ENCODE results near the gene INAFM1. TPM values are rescaled to one million over a fixed set of nuclear protein-coding genes. Genes with fewer than 3 reads are reported as not detected.
A peak's percentile ranks its signal among the peaks of the same experiment; 100 is the strongest.
"Not testable (repeated sequence)": the region's sequence is repeated elsewhere in the genome, so short reads cannot be mapped to it uniquely, and the experiment has no call there.

INAFM1 gene
- total RNA-seq, 1 donor from 2014 or later = 65.0 TPM

DNA sequence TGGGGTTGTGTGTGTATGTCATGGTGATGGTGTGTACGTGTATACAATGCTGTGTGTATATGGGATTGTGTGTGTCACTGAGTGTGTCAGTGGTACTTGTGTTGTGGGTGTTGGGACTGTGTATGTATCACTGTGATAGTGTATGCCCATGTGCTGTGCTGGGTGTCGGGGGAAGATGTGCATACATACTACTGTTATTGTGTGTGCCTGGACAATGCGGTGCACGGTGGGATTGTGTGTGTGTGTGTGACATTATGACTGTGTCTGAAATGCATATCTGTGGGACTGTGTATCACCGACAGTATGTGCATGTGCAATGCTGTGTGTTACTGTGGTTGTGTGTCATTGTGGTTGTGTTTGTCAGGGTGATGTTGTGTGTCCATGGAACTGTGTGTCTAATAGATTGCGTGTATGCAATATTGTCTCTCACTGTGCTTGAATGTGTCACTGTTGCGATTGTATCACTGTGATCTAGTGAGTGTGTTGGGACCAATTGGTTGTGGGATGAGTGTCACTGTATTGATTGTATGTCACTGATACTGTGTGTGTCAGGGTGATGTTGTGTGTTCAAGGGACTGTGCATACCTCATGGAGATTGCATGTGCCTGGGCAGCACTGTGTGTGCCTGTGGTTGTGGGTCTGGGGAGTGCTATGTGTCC, 32.6 kb upstream of the INAFM1 start:
- no peak overlapping the region for H3K4me3 Mint-ChIP-seq (ENCODE audit: unreplicated experiment)
- peaks cover 4% of the 10 kb centered on the region for H3K36me3 Mint-ChIP-seq (ENCODE audit: unreplicated experiment)
- no peak overlapping the region for H3K27ac Mint-ChIP-seq (ENCODE audit: unreplicated experiment)
- H3K27me3 Mint-ChIP-seq (ENCODE audit: unreplicated experiment) = peaks cover 17% of the 10 kb centered on the region
- TF ChIP-seq, protein P1, sequence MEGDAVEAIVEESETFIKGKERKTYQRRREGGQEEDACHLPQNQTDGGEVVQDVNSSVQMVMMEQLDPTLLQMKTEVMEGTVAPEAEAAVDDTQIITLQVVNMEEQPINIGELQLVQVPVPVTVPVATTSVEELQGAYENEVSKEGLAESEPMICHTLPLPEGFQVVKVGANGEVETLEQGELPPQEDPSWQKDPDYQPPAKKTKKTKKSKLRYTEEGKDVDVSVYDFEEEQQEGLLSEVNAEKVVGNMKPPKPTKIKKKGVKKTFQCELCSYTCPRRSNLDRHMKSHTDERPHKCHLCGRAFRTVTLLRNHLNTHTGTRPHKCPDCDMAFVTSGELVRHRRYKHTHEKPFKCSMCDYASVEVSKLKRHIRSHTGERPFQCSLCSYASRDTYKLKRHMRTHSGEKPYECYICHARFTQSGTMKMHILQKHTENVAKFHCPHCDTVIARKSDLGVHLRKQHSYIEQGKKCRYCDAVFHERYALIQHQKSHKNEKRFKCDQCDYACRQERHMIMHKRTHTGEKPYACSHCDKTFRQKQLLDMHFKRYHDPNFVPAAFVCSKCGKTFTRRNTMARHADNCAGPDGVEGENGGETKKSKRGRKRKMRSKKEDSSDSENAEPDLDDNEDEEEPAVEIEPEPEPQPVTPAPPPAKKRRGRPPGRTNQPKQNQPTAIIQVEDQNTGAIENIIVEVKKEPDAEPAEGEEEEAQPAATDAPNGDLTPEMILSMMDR (IDR thresholded peaks at IDR 0.05; ENCODE audit: partially characterized antibody, unreplicated experiment) = no peak
- DNase-seq = no peak
- peaks cover 15% of the 10 kb centered on the region for H3K4me1 Mint-ChIP-seq (ENCODE audit: low read depth, unreplicated experiment)
- peaks cover 17% of the 10 kb centered on the region for H3K9me3 Mint-ChIP-seq (ENCODE audit: unreplicated experiment)

DNA sequence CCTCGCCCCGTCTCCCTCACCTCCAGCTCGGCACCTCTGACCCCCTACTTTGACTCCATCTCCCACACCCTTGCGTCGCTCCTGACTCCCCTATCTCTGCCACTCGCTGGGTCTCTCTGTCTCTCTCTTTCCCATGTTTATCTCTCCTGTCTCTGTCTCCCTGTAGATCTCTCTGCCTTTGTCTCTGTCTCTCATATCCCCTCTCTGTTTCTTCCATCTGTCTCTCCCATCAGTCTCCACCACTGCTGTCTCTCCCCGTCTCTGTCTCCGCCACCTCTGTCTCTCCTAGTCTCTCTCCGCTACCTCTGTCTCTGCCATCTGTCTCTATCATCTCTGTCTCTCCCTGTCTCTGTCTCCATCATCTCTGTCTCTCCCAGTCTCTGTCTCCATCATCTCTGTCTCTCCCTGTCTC, 31.3 kb upstream of the INAFM1 start:
- peaks cover 15% of the 10 kb centered on the region for H3K4me1 Mint-ChIP-seq (ENCODE audit: low read depth, unreplicated experiment)
- peak overlapping the region; percentile 94 for H3K4me3 Mint-ChIP-seq (ENCODE audit: unreplicated experiment)
- H3K27me3 Mint-ChIP-seq (ENCODE audit: unreplicated experiment) = peaks cover 19% of the 10 kb centered on the region
- peaks cover 4% of the 10 kb centered on the region for H3K36me3 Mint-ChIP-seq (ENCODE audit: unreplicated experiment)
- H3K9me3 Mint-ChIP-seq (ENCODE audit: unreplicated experiment) = peaks cover 20% of the 10 kb centered on the region
- peak overlapping the region; percentile 98 for H3K27ac Mint-ChIP-seq (ENCODE audit: unreplicated experiment)
- no peak for DNase-seq
- TF ChIP-seq, protein P1 (IDR thresholded peaks at IDR 0.05; ENCODE audit: partially characterized antibody, unreplicated experiment) = no peak

DNA sequence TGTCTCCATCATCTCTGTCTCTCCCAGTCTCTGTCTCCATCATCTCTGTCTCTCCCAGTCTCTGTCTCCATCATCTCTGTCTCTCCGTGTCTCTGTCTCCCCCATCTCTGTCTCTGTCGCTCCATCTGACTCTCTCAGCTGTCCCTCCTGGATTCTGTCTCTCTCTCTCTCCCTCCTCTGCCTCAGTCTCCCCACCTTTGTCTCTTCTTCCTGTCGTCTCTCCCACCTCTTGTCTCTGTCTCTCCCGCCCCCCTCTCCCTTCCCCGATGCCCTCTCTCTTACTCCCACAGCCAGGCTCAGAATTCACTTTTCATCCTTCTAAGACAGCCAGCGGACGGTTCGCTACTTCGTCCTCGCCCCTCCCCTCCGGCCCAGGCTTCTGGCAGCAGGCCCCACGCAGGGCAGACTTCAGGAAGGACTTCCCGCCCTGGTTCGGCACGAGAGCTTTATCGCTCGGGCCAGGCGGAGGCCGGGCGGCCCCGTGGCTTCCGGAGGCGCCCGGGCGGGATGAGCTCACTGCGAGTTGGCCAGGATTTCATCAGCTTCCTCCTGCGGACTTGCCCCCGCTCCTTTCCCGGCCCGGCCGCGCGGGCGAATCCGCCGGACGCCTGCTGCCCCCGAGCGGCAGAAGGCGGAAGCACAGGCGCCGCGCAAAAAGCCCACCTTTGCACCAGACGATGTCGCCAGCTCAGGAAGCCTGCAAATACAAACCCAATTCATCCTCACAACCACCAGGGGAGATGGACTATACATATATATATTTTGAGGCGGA, 30.7 kb upstream of the INAFM1 start:
- peaks cover 4% of the 10 kb centered on the region for H3K36me3 Mint-ChIP-seq (ENCODE audit: unreplicated experiment)

DNA sequence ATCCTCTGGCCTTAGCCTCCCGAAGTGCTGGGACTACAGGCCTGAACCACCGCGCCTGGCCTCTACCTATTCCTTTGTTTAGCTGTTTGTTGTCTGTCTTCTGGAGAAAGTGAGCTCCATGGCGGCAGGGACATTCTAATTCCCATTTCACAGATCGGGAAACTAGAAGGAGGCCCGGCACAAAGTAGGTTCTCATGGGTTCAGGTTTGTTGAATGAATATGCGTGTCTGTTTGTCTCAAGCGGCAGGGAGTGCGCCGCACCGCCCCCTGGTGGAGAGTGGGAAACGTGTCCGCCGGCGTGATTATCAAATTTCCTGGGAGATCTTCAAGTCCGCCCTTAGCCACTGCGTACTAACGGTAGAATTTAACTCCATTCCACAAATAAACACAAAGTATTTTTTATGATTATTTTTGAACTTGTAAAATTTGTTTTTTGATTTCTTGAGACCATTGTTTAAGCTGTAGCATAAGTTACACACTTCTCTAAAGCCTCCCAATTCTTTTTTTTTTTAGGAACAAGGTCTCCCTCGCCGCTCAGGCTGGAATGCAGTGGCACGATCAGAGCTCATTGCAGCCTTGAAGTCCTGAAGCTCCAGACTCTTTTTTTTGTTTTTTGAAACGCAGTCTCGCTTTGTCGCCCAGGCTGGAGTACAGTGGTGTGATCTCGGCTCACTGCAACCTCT, 27.2 kb upstream of the INAFM1 start:
- Mint-ChIP-seq H3K27ac (ENCODE audit: unreplicated experiment) (peak overlapping the region; percentile 23), H3K4me3 (ENCODE audit: unreplicated experiment) (peak overlapping the region; percentile 43), H3K4me1 (ENCODE audit: low read depth, unreplicated experiment) (peaks cover 10% of the 10 kb centered on the region), H3K36me3 (ENCODE audit: unreplicated experiment) (peaks cover 4% of the 10 kb centered on the region), H3K27me3 (ENCODE audit: unreplicated experiment) (peaks cover 16% of the 10 kb centered on the region), H3K9me3 (ENCODE audit: unreplicated experiment) (peaks cover 14% of the 10 kb centered on the region)
- TF ChIP-seq, protein P1 (IDR thresholded peaks at IDR 0.05; ENCODE audit: partially characterized antibody, unreplicated experiment) = peak; percentile 97
- peak; percentile 85 for DNase-seq

More for the DNA sequence above, 30.7 kb upstream of the INAFM1 start:
- TF ChIP-seq, protein P1 (IDR thresholded peaks at IDR 0.05; ENCODE audit: partially characterized antibody, unreplicated experiment) = peak; percentile 99
- Mint-ChIP-seq H3K9me3 (ENCODE audit: unreplicated experiment) (peaks cover 19% of the 10 kb centered on the region), H3K4me1 (ENCODE audit: low read depth, unreplicated experiment) (peaks cover 12% of the 10 kb centered on the region), H3K27ac (ENCODE audit: unreplicated experiment) (peak overlapping the region; percentile 98), H3K4me3 (ENCODE audit: unreplicated experiment) (peak overlapping the region; percentile 94), H3K27me3 (ENCODE audit: unreplicated experiment) (peaks cover 17% of the 10 kb centered on the region)
- peak; percentile 92 for DNase-seq

DNA sequence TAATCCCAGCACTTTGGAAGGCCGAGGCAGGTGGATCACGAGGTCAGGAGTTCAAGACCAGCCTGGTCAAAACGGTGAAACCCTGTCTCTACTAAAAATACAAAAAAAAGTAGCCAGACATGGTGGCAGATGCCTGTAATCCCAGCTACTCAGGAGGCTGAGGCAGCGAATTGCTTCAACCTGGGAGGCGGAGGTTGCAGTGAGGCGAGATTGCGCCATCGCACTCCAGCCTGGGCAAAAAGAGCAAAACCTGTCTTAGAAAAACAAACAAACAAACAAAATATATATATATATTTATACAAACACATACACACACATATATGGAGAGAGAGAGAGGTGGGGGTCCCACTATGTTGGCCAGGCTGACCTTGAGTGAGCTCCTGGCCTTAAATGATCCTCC, 21.7 kb upstream of the INAFM1 start:
- H3K9me3 Mint-ChIP-seq (ENCODE audit: unreplicated experiment); H3K4me3 Mint-ChIP-seq (ENCODE audit: unreplicated experiment); DNase-seq; H3K4me1 Mint-ChIP-seq (ENCODE audit: low read depth, unreplicated experiment); H3K36me3 Mint-ChIP-seq (ENCODE audit: unreplicated experiment); H3K27ac Mint-ChIP-seq (ENCODE audit: unreplicated experiment): not testable (repeated sequence)
- H3K27me3 Mint-ChIP-seq (ENCODE audit: unreplicated experiment) = peaks cover 15% of the 10 kb centered on the region

Measured in glutamatergic neuron (in vitro differentiated cells).